Measurements from ENCODE around the gene CLEC9A. TPM values are rescaled to one million over a fixed set of nuclear protein-coding genes. Genes with fewer than 3 reads are reported as not detected.

The CLEC9A gene
- total and polyA plus RNA-seq, 2 donors (not counting 1 experiment from before 2014, with no cell fraction given), result not detected

DNA sequence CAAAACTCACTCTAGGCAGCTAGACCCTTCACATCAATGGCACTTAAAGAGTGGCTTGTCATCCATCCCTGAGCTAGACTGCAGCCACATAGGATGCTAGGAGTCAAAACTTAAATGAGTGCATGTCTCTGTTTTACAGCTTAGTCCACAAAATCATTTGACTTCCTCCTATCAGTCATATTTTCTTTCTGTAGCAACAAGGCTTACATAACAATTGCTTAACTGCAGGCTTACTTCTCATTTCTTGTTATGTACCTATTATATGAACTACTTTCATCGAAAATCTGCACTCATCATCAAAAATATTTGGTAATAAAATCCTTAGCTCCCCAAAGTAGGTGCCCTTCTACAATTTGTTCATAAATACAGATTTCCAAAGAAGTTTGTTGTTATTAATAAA is 38.2 kb downstream of the CLEC9A start:
- H3K4me2 ChIP-seq (replicated peaks; ENCODE audit: low read depth, low read length, poor library complexity, severe bottlenecking), result peak overlapping the region; percentile 26
- Mint-ChIP-seq H3K27ac (no peak overlapping the region), H3K27me3 (peaks cover 48% of the 10 kb centered on the region), H3K9me3 (ENCODE audit: insufficient read depth) (no peaks in the 10 kb centered on the region), H3K4me3 (no peak overlapping the region), H3K4me1 (peaks cover 13% of the 10 kb centered on the region)
- DNase-seq (peak; percentile 32), ATAC-seq (ENCODE audit: low read depth) (no peak)
- peaks cover 0 to 14% of the 10 kb centered on the region in 2 donors for H3K4me1 ChIP-seq (ENCODE audit: control insufficient read depth in 2 of 2, insufficient read depth in 2 of 2, low read length in 2 of 2)
- peaks cover 0 to 15% (median 2%) of the 10 kb centered on the region in 4 experiments for H3K27me3 ChIP-seq (replicated peaks in 1 of 4; ENCODE audit: control extremely low read depth in 1 of 4, control insufficient read depth in 3 of 4, insufficient read depth in 4 of 4, low read length in 3 of 4)
- no peaks in the 10 kb centered on the region for H3K9me3 ChIP-seq (ENCODE audit: control extremely low read depth in 1 of 3, control insufficient read depth in 2 of 3, insufficient read depth in 1 of 3, low read length in 2 of 3)
- no peak overlapping the region for H2AFZ ChIP-seq (ENCODE audit: insufficient read depth, low read depth, low read length, poor library complexity, severe bottlenecking)
- H4K20me1 ChIP-seq (ENCODE audit: control insufficient read depth, insufficient read depth, low read length, poor library complexity, severe bottlenecking), result no peaks in the 10 kb centered on the region
- H3K9ac ChIP-seq (ENCODE audit: low read length), result no peak overlapping the region
- POLR2A ChIA-PET, result no interaction called here
- no peak overlapping the region for H3K27ac ChIP-seq (ENCODE audit: low read length in 2 of 2)
- TF ChIP-seq, protein P1, sequence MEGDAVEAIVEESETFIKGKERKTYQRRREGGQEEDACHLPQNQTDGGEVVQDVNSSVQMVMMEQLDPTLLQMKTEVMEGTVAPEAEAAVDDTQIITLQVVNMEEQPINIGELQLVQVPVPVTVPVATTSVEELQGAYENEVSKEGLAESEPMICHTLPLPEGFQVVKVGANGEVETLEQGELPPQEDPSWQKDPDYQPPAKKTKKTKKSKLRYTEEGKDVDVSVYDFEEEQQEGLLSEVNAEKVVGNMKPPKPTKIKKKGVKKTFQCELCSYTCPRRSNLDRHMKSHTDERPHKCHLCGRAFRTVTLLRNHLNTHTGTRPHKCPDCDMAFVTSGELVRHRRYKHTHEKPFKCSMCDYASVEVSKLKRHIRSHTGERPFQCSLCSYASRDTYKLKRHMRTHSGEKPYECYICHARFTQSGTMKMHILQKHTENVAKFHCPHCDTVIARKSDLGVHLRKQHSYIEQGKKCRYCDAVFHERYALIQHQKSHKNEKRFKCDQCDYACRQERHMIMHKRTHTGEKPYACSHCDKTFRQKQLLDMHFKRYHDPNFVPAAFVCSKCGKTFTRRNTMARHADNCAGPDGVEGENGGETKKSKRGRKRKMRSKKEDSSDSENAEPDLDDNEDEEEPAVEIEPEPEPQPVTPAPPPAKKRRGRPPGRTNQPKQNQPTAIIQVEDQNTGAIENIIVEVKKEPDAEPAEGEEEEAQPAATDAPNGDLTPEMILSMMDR (IDR thresholded peaks at IDR 0.05), result no peak
- TF ChIP-seq EZH2 (IDR thresholded peaks at IDR 0.05; ENCODE audit: borderline replicate concordance, insufficient read depth, low read depth, low read length, poor library complexity, severe bottlenecking), result no peak
- H3K79me2 ChIP-seq (ENCODE audit: control insufficient read depth, insufficient read depth, low read length), result no peaks in the 10 kb centered on the region
- H3K36me3 ChIP-seq (replicated peaks in 1 of 2; ENCODE audit: control extremely low read depth in 1 of 2, control insufficient read depth in 1 of 2, extremely low read depth in 1 of 2, insufficient read depth in 2 of 2, low read length in 1 of 2), result no peaks in the 10 kb centered on the region
- intact Hi-C loops (cut with micrococcal nuclease), result no loop called here
- WGBS (ENCODE audit: insufficient coverage), result no CpG with 5 or more reads among the region's 1 CpG
- peak overlapping the region in 2 of 5 experiments; percentile 3 to 8 for H3K4me3 ChIP-seq (ENCODE audit: control extremely low read depth in 1 of 5, extremely low read depth in 1 of 5, insufficient read depth in 1 of 5, low read depth in 2 of 5, low read length in 4 of 5)
- CTCF ChIA-PET, result no interaction called here

- Histone ChIP-seq H3K4me1 (ENCODE audit: control insufficient read depth in 2 of 2, insufficient read depth in 2 of 2, low read length in 2 of 2) (peaks cover 0 to 14% of the 10 kb centered on the region in 2 donors), H3K36me3 (replicated peaks in 1 of 2; ENCODE audit: control extremely low read depth in 1 of 2, control insufficient read depth in 1 of 2, extremely low read depth in 1 of 2, insufficient read depth in 2 of 2, low read length in 1 of 2) (no peaks in the 10 kb centered on the region), H3K27me3 (replicated peaks in 1 of 4; ENCODE audit: control extremely low read depth in 1 of 4, control insufficient read depth in 3 of 4, insufficient read depth in 4 of 4, low read length in 3 of 4) (peaks cover 0 to 15% (median 2%) of the 10 kb centered on the region in 4 experiments), H3K27ac (ENCODE audit: low read length in 2 of 2) (no peak overlapping the region), H3K79me2 (ENCODE audit: control insufficient read depth, insufficient read depth, low read length) (no peaks in the 10 kb centered on the region), H3K9me3 (ENCODE audit: control extremely low read depth in 1 of 3, control insufficient read depth in 2 of 3, insufficient read depth in 1 of 3, low read length in 2 of 3) (no peaks in the 10 kb centered on the region), H2AFZ (ENCODE audit: insufficient read depth, low read depth, low read length, poor library complexity, severe bottlenecking) (no peak overlapping the region), H4K20me1 (ENCODE audit: control insufficient read depth, insufficient read depth, low read length, poor library complexity, severe bottlenecking) (no peaks in the 10 kb centered on the region), H3K4me2 (replicated peaks; ENCODE audit: low read depth, low read length, poor library complexity, severe bottlenecking) (peak overlapping the region; percentile 26), H3K4me3 (ENCODE audit: control extremely low read depth in 1 of 5, extremely low read depth in 1 of 5, insufficient read depth in 1 of 5, low read depth in 2 of 5, low read length in 4 of 5) (peak overlapping the region in 2 of 5 experiments; percentile 3 to 8), H3K9ac (ENCODE audit: low read length) (no peak overlapping the region)
- ChIA-PET CTCF (no interaction called here), POLR2A (no interaction called here)
- no peak for DNase-seq
- Mint-ChIP-seq H3K4me1 (peaks cover 13% of the 10 kb centered on the region), H3K4me3 (no peak overlapping the region), H3K27ac (no peak overlapping the region), H3K9me3 (ENCODE audit: insufficient read depth) (no peaks in the 10 kb centered on the region), H3K27me3 (peaks cover 49% of the 10 kb centered on the region)
- 0% methylated on average over 1 of the region's 4 CpGs for WGBS (ENCODE audit: insufficient coverage)
- TF ChIP-seq, protein P1 (IDR thresholded peaks at IDR 0.05), result no peak
- no peak for TF ChIP-seq EZH2 (IDR thresholded peaks at IDR 0.05; ENCODE audit: borderline replicate concordance, insufficient read depth, low read depth, low read length, poor library complexity, severe bottlenecking)
- intact Hi-C loops (cut with micrococcal nuclease), result no loop called here
- ATAC-seq (ENCODE audit: low read depth), result no peak
These were observed 38.6 kb downstream of the CLEC9A start for GRCh38 chr12:10069099-10069498.

Data from B cell (primary cell).